ENCODE data around the gene GATAD2B.
"Not testable (repeated sequence)": the region's sequence is repeated elsewhere in the genome, so short reads cannot be mapped to it uniquely, and the experiment has no call there.

Gene GATAD2B

GRCh38 chr1:153793973-153794615, 128.7 kb downstream of the GATAD2B start:
- no peak for DNase-seq

DNA sequence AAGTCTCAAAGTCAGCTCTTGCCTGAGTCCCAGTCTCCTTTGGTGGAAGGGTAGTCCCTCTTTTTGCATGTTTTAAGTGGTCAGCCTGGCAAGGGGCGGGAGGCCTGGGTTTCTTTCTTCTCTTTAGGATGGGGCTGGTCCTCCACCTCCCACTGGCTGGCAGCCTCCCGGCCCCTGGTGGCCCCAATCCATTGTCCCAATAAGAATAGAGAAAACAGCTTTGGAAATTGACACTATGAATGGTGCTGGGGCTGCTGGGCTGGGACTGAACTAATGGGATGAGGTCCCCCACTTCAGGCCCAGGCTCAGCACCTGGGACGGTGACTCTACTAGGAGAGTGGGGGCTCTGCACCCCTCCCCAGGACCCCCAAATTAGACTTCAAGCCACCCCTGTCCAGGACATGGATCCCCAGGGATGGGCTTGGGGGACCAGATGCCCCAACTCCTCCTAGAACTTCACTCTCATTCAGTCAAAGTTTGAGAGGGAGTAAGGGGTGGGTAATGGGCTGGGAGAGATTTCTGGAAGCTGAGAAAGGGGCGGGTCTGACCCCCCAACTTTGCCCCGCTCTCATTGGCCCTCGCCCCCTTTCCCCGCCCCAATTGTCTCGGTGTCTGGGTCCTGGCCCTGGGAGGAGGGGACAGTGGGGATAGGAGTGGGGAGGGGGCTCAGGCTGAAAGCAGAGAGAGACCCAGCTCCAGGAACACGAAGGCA, 129.4 kb downstream of the GATAD2B start:
- DNase-seq = no peak

DNA sequence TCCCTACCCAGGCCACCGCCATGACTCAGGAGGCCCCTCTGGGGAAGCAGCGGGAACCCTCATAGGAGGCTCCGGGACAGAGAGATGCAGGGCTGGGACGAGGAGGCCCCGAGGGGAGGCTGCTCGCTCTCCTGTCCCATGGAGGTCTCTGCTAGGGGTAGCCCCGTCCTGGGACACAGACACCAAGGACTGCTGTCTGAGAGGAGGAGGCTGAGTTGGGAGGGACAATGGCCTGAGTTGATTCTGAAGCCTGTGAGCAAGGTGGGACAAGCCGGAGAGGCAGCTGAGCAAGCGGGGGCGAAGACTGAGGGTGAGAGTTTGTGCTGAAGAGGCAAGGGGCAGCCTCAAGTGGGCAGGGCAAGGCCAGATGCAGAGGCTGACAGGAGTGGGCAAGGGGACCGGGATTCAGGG, 130.1 kb downstream of the GATAD2B start:
- DNase-seq = no peak

DNA sequence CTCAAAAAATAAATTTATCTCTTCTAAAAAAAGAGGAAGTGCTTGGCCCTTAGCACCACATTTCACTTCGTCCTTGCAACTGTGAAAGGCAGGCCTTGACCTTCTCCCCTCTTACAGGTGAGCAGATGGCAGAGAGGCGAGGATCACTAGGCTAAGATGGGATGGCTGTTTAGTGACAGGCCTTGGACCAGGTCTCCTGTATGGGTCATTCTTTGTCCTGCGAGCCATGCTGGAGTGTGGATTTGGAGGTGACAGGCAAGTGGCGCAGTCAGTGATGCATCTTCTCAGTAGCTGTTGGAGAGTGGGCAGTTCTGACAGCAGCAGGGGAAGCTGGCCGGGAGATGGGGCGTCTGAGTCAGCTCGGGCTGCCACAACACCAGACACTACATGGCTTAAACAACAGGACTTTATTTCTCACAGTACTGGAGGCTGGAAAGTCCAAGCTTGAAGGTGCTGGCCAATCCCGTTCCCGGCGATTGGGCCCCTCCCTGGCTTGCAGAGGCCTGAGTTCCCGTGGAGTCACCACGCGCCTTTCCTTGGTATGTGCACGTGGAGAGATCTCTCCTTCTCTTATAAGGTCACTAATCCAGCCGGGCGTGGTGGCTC, 131.0 kb downstream of the GATAD2B start:
- peak; percentile 33 for DNase-seq

GRCh38 chr1:153790966-153791647, 131.7 kb downstream of the GATAD2B start:
- DNase-seq = no peak

DNA sequence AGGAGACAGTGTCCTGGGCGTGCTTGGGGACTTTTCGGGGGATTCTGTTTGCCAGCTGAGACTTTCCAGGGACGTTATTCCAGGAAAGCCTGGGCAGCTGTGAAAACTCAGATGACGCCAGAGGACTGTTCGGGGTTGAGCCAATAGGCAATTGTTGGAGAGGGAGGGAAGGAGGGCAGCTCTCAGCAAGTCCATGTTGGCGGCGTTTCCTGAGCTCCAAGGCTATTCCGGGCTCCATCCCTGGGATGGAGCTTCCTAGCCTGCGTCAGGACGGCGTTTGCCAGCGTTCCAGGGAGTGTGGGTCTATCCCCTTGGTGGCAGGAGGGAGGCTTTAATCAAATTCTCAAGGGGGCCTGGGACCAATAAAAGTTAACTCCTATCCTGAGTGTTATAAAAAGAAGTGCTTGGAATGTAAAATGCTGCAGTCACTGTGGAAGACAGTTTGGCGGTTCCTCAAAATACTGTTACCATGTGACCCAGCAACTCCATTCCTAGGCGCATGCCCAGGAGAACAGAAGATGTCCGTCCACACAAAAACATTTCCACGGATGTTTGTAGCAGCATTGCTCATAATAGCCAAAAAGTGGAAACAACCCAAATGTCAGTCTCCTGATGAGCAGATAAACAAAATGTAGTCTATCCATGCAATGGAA, 132.3 kb downstream of the GATAD2B start:
- DNase-seq = peak; percentile 86

GRCh38 chr1:153789478-153790034, 133.2 kb downstream of the GATAD2B start:
- no peak for DNase-seq

- DNase-seq = no peak
Observed at GRCh38 chr1:153786038-153786790, 136.6 kb downstream of the GATAD2B start.

- DNase-seq = peak; percentile 94
Observed at GRCh38 chr1:153783233-153784190, 139.3 kb downstream of the GATAD2B start.

DNA sequence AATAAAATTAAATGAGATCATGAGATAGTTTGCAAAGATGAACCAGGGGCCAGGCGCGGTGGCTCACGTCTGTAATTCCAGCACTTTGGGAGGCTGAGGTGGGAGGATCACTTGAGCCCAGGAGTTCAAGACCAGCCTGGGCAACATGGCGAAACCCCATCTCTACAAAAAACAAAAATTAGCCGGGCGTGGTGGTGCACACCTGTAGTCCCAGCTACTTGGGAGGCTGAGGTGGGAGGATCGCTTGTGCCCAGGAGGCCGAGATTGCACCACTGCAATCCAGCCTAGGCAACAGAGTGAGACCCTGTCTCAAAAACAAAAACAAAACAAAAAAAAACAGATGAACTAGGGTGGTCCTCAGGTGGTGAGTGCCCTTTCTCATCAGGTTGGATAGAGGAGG, 140.1 kb downstream of the GATAD2B start:
- DNase-seq = not testable (repeated sequence)

GRCh38 chr1:153780551-153780950, 142.2 kb downstream of the GATAD2B start:
- DNase-seq = no peak

DNA sequence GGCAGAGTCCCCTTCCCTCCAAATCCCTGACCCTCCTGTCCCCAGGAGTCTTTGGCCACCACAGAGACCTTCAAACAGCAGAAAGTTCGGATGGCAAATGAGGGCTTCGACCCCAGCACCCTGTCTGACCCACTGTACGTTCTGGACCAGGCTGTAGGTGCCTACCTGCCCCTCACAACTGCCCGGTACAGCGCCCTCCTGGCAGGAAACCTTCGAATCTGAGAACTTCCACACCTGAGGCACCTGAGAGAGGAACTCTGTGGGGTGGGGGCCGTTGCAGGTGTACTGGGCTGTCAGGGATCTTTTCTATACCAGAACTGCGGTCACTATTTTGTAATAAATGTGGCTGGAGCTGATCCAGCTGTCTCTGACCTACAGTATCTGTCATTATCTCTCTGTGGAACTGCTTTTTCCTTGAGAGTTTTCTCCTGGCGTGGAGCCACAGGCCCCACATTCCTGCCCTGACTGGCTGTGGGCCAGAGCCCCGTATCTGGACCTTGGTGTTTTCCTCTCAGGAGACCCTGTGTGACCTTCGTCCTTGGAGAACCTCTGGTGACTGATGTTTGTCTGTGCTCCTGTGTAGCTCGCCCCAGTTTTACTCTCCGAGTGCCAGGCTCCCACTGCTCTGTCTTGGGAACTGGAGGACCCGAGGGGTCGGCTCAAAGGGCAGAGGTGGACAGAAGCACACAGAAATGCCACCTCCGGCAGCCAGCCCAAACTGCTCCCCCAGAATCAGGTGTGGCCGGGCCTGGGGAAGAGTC, 142.8 kb downstream of the GATAD2B start:
- no peak for DNase-seq

- DNase-seq = no peak
Observed at GRCh38 chr1:153778824-153779519, 143.8 kb downstream of the GATAD2B start.

GRCh38 chr1:153778051-153778823, 144.5 kb downstream of the GATAD2B start:
- no peak for DNase-seq

- no peak for DNase-seq
Observed at GRCh38 chr1:153777648-153778047, 145.1 kb downstream of the GATAD2B start.

DNA sequence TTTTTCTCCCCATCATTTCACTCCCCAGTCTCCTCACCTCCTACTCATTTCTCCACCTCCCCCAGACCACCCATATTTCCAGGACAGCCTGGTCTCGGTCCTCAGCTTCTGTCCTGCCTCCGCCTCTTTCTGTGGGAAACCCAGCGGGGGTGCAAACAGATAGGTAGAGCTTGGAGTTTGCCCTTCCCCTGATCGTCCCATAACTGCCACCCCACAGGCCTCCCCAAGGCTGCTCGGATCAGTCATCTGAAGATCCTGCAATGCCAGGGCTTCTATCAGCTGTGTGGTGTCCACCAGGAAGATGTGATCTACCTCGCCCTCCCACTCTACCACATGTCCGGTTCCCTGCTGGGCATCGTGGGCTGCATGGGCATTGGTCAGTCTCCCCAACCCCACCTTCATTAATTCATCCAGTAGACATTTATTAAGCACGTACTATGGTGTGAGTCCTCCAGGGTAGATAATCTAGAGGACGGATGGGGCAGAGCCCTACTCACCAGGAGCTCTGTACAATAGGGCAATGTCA, 145.9 kb downstream of the GATAD2B start:
- DNase-seq = no peak

DNA sequence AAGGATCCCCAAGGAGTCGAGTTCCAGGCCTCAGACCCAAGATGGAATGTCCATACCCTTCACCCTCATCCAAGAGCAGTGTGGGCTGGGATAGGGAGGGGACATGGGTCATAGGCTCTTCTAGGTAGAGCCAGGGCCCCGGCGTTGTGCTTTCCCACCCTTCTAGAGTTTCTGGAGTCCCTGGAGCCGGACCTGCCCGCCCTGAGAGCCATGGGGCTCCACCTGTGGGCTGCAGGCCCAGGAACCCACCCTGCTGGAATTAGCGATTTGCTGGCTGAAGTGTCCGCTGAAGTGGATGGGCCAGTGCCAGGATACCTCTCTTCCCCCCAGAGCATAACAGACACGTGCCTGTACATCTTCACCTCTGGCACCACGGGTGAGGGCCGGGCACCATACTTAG, 146.4 kb downstream of the GATAD2B start:
- DNase-seq = no peak
